ENCODE data around the gene SERPINB5.

The SERPINB5 gene

DNA sequence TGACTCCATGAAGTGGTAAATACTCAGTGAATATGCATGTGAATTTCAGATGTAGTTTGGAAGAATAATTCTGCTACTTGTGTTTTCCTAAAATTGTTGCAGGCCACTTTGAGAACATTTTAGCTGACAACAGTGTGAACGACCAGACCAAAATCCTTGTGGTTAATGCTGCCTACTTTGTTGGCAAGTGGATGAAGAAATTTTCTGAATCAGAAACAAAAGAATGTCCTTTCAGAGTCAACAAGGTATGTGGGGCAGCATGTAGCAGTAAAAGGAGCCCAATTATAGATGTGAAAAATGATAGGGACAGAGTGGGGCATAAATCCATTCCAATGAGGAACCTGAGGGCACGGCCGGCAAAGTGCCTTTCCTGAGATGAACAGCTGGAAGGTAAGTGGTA lies 16.1 kb downstream of the SERPINB5 start:
- no peak for TF ChIP-seq POLR2A (IDR thresholded peaks at IDR 0.05; ENCODE audit: extremely low read depth, insufficient read length)
- TF ChIP-seq, protein P1, sequence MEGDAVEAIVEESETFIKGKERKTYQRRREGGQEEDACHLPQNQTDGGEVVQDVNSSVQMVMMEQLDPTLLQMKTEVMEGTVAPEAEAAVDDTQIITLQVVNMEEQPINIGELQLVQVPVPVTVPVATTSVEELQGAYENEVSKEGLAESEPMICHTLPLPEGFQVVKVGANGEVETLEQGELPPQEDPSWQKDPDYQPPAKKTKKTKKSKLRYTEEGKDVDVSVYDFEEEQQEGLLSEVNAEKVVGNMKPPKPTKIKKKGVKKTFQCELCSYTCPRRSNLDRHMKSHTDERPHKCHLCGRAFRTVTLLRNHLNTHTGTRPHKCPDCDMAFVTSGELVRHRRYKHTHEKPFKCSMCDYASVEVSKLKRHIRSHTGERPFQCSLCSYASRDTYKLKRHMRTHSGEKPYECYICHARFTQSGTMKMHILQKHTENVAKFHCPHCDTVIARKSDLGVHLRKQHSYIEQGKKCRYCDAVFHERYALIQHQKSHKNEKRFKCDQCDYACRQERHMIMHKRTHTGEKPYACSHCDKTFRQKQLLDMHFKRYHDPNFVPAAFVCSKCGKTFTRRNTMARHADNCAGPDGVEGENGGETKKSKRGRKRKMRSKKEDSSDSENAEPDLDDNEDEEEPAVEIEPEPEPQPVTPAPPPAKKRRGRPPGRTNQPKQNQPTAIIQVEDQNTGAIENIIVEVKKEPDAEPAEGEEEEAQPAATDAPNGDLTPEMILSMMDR (IDR thresholded peaks at IDR 0.05; ENCODE audit: low read depth, low read length), result no peak
- TF ChIP-seq, protein P2, sequence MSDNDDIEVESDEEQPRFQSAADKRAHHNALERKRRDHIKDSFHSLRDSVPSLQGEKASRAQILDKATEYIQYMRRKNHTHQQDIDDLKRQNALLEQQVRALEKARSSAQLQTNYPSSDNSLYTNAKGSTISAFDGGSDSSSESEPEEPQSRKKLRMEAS (IDR thresholded peaks at IDR 0.05; ENCODE audit: low read depth, low read length), result no peak
- no peak for DNase-seq (ENCODE audit: low read depth)
- H3K4me3 ChIP-seq (ENCODE audit: low read depth, low read length), result no peak overlapping the region

DNA sequence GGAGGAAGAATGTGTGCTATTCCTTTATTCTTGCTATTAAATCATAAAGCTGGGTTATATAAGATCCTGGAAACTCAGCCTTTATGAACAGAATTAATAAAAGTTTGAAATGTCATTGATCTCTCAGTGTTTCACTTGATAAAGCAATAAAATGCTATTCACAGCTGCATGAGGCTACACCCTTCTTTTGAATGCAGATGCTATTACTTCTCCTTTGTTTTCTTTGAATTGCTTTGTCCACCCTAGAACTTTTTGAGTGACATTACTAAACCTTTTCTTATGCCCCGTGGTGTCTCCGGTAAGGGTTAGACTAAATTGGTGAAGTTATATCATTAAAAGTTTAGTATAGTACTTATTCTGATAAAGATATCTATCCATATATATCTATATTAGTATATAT lies 18.9 kb downstream of the SERPINB5 start:
- TF ChIP-seq, protein P1 (IDR thresholded peaks at IDR 0.05; ENCODE audit: low read depth, low read length), result no peak
- TF ChIP-seq POLR2A (IDR thresholded peaks at IDR 0.05; ENCODE audit: extremely low read depth, insufficient read length) (no peak), MYC (IDR thresholded peaks at IDR 0.05; ENCODE audit: low read depth, low read length) (no peak)
- TF ChIP-seq, protein P2 (IDR thresholded peaks at IDR 0.05; ENCODE audit: low read depth, low read length), result no peak
- H3K4me3 ChIP-seq (ENCODE audit: low read depth, low read length), result no peak overlapping the region
- no peak for DNase-seq (ENCODE audit: low read depth)

DNA sequence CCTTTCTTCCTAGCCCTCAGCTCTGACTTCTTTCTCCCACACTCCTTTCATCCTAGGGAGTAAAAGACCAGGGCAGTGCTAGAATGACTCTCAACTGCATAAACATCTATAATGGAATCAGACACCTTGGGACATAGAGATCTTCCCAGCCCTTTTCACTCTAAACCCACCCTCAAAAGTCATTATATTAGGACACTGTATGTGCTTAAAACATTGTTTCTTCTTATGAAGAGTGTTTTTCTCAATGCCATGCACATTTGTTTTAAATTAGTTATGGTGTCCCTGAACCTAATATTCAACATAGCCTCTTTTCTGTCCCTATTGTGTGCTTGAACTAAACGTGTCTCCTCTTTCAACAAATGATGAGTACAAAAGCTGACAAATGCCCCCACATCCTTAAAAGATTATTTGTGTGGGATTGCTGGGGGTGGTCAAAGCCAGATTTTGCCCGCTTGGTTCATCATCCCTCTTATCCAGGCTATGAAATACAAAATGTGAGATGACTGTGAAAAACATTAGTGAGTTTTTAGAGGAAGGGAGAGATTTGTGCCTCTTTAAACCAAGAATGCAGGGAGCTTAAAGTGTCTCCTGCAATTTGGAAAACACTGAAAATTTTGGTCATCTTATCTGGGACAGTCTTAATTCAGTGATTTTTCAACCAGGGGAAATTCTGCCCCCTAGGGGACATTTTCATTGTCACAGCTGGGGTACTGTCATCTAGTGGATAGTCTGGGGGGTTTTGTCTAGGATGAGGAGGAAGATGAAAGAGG lies 29.0 kb downstream of the SERPINB5 start:
- DNase-seq (ENCODE audit: low read depth), result peak; percentile 53
- no peak for TF ChIP-seq MYC (IDR thresholded peaks at IDR 0.05; ENCODE audit: low read depth, low read length)
- TF ChIP-seq, protein P1 (IDR thresholded peaks at IDR 0.05; ENCODE audit: low read depth, low read length), result peak; percentile 71
- H3K4me3 ChIP-seq (ENCODE audit: low read depth, low read length), result no peak overlapping the region

DNA sequence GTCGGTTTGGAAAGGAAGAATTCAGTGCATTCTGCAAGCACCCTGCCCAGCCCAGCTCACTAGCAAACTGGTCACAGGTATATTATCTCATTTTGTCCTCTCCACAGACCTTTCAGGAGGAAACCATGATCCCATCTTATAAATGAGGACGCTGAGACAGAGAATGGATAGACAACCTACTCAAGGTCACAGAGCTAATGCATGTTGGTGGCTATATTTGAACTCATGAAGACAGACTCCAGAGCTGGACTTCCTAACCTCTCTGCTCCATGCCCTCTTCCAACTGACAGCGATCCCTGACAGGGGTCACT lies 29.5 kb downstream of the SERPINB5 start:
- no peak for DNase-seq (ENCODE audit: low read depth)
- TF ChIP-seq, protein P2 (IDR thresholded peaks at IDR 0.05; ENCODE audit: low read depth, low read length), result no peak
- TF ChIP-seq POLR2A (IDR thresholded peaks at IDR 0.05; ENCODE audit: extremely low read depth, insufficient read length), result no peak
- TF ChIP-seq MYC (IDR thresholded peaks at IDR 0.05; ENCODE audit: low read depth, low read length), result no peak

DNA sequence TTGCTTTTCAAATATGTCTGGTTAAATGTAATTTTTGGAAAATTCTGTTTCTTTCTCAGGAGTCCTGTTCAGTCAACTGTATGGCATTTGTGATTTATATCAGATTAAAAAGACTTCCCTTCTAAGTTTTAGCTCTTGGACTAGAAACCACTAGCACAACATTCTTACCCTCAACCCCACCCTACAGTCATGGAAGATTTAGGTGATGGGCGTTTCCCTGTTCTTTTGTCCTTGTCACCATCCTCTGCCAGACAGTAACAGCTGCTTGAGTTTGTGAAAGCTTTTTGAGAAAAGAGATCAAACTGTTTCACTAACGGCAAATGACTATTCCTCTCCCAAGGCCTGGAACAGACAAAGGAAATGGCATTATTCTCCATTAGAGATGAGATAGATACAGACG lies 31.8 kb downstream of the SERPINB5 start:
- H3K4me3 ChIP-seq (ENCODE audit: low read depth, low read length), result no peak overlapping the region
- TF ChIP-seq, protein P1 (IDR thresholded peaks at IDR 0.05; ENCODE audit: low read depth, low read length), result no peak
- TF ChIP-seq MYC (IDR thresholded peaks at IDR 0.05; ENCODE audit: low read depth, low read length) (no peak), POLR2A (IDR thresholded peaks at IDR 0.05; ENCODE audit: extremely low read depth, insufficient read length) (no peak)
- TF ChIP-seq, protein P2 (IDR thresholded peaks at IDR 0.05; ENCODE audit: low read depth, low read length), result no peak
- DNase-seq (ENCODE audit: low read depth), result no peak

More for the DNA sequence above, 29.5 kb downstream of the SERPINB5 start:
- H3K4me3 ChIP-seq (ENCODE audit: low read depth, low read length), result no peak overlapping the region

DNA sequence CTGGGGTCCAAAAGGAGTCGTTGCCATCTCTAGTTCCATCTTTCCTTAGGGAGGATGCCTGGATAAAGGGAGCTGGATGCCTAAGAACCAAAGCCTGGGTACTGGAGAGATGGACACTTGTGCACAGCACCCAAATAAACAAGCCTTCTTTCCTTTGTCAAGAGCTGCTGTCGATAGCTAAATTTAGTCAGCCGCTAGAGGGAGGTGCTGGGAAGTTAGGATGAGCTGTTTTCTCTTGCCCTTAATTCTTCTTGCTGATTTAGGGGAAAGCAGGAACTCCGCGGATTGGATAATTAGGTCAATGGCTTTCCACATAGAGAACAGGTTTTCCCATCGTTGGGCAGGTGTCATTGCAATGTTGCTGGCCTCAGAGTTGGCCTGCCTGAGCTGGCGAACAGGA lies 34.5 kb downstream of the SERPINB5 start:
- no peak for DNase-seq (ENCODE audit: low read depth)
- TF ChIP-seq POLR2A (IDR thresholded peaks at IDR 0.05; ENCODE audit: extremely low read depth, insufficient read length) (no peak), MYC (IDR thresholded peaks at IDR 0.05; ENCODE audit: low read depth, low read length) (no peak)
- TF ChIP-seq, protein P2 (IDR thresholded peaks at IDR 0.05; ENCODE audit: low read depth, low read length), result no peak
- TF ChIP-seq, protein P1 (IDR thresholded peaks at IDR 0.05; ENCODE audit: low read depth, low read length), result no peak
- H3K4me3 ChIP-seq (ENCODE audit: low read depth, low read length), result no peak overlapping the region
